Measurements from ENCODE around the gene RDH14.

RDH14 gene

GRCh38 chr2:18566145-18566769 lies 5.8 kb upstream of the RDH14 start:
- DNase-seq (ENCODE audit: low read depth in 1 of 2, low spot score in 1 of 2) = no peak

GRCh38 chr2:18560797-18561085 lies 288 bp upstream of the RDH14 start:
- DNase-seq (ENCODE audit: low read depth in 1 of 2, low spot score in 1 of 2) = no peak

GRCh38 chr2:18559531-18560030 lies 872 bp downstream of the RDH14 start:
- no peak for DNase-seq (ENCODE audit: low read depth in 1 of 2, low spot score in 1 of 2)

- no peak for DNase-seq (ENCODE audit: low read depth in 1 of 2, low spot score in 1 of 2)
Measured at GRCh38 chr2:18558458-18558857, 2.0 kb downstream of the RDH14 start.

GRCh38 chr2:18557121-18557520 lies 3.3 kb downstream of the RDH14 start:
- DNase-seq (ENCODE audit: low read depth in 1 of 2, low spot score in 1 of 2) = no peak

- DNase-seq (ENCODE audit: low read depth in 1 of 2, low spot score in 1 of 2) = no peak
Measured at GRCh38 chr2:18552351-18553077, 7.9 kb downstream of the RDH14 start.

GRCh38 chr2:18551623-18552022 lies 8.8 kb downstream of the RDH14 start:
- DNase-seq (ENCODE audit: low read depth in 1 of 2, low spot score in 1 of 2) = no peak

- no peak for DNase-seq (ENCODE audit: low read depth in 1 of 2, low spot score in 1 of 2)
Measured at GRCh38 chr2:18551169-18551568, 9.3 kb downstream of the RDH14 start.

- DNase-seq (ENCODE audit: low read depth in 1 of 2, low spot score in 1 of 2) = no peak
Measured at GRCh38 chr2:18550433-18550832, 10.0 kb downstream of the RDH14 start.

- no peak for DNase-seq (ENCODE audit: low read depth in 1 of 2, low spot score in 1 of 2)
Measured at GRCh38 chr2:18549083-18549482, 11.4 kb downstream of the RDH14 start.

- DNase-seq (ENCODE audit: low read depth in 1 of 2, low spot score in 1 of 2) = no peak
Measured at GRCh38 chr2:18548621-18549020, 11.8 kb downstream of the RDH14 start.

GRCh38 chr2:18546567-18546966 lies 13.9 kb downstream of the RDH14 start:
- no peak for DNase-seq (ENCODE audit: low read depth in 1 of 2, low spot score in 1 of 2)

- no peak for DNase-seq (ENCODE audit: low read depth in 1 of 2, low spot score in 1 of 2)
Measured at GRCh38 chr2:18545384-18545783, 15.1 kb downstream of the RDH14 start.

GRCh38 chr2:18544171-18544570 lies 16.3 kb downstream of the RDH14 start:
- DNase-seq (ENCODE audit: low read depth in 1 of 2, low spot score in 1 of 2) = no peak

- DNase-seq (ENCODE audit: low read depth in 1 of 2, low spot score in 1 of 2) = no peak
Measured at GRCh38 chr2:18540872-18541271, 19.6 kb downstream of the RDH14 start.

- no peak for DNase-seq (ENCODE audit: low read depth in 1 of 2, low spot score in 1 of 2)
Measured at GRCh38 chr2:18536697-18537096, 23.8 kb downstream of the RDH14 start.

GRCh38 chr2:18536100-18536499 lies 24.4 kb downstream of the RDH14 start:
- DNase-seq (ENCODE audit: low read depth in 1 of 2, low spot score in 1 of 2) = no peak

- no peak for DNase-seq (ENCODE audit: low read depth in 1 of 2, low spot score in 1 of 2)
Measured at GRCh38 chr2:18531194-18531593, 29.3 kb downstream of the RDH14 start.

- DNase-seq (ENCODE audit: low read depth in 1 of 2, low spot score in 1 of 2) = no peak
Measured at GRCh38 chr2:18527822-18528221, 32.6 kb downstream of the RDH14 start.

GRCh38 chr2:18527326-18527725 lies 33.1 kb downstream of the RDH14 start:
- DNase-seq (ENCODE audit: low read depth in 1 of 2, low spot score in 1 of 2) = no peak

- no peak for DNase-seq (ENCODE audit: low read depth in 1 of 2, low spot score in 1 of 2)
Measured at GRCh38 chr2:18526429-18526828, 34.0 kb downstream of the RDH14 start.

GRCh38 chr2:18525852-18526251 lies 34.6 kb downstream of the RDH14 start:
- no peak for DNase-seq (ENCODE audit: low read depth in 1 of 2, low spot score in 1 of 2)

- no peak for DNase-seq (ENCODE audit: low read depth in 1 of 2, low spot score in 1 of 2)
Measured at GRCh38 chr2:18525236-18525635, 35.2 kb downstream of the RDH14 start.

All from activated CD4-positive, alpha-beta T cell treated with anti-CD3 and anti-CD28 coated beads, Interleukin-2, amount 50 U/mL, for 24 hours (primary cell).